Right atrium auricular region (tissue), 2 donors: ENCODE measurements around the gene ACTA2. TPM values are rescaled to one million over a fixed set of nuclear protein-coding genes. Genes with fewer than 3 reads are reported as not detected.

Experiments
- DNase-seq: peaks from one replicate; pipeline ENCODE4 v3.0.0-alpha.2; 2019; ENCODE audit warnings: low spot score
- H3K27ac ChIP-seq, 2 donors: fragments of 200-600 bp; sonication (generic); 1 replicate in 1 of 2; 2 replicates in 1 of 2; pipeline ENCODE4 v1.5.1; 2016 to 2019
- H3K27me3 ChIP-seq, 2 donors: fragments of 200-600 bp; sonication (generic); one replicate each; pipeline versions ENCODE4 v1.5.1 to v1.6.0; 2017 to 2019
- H3K36me3 ChIP-seq: fragments of 200-600 bp; sonication (generic); one replicate; pipeline ENCODE4 v1.5.1; 2016
- H3K4me1 ChIP-seq, 2 donors: fragments of 200-600 bp; sonication (generic); one replicate each; pipeline versions ENCODE4 v1.5.1 to v1.6.0; 2017 to 2019
- H3K4me3 ChIP-seq, 2 donors: fragments of 200-600 bp; sonication (generic); 1 replicate in 1 of 2; 2 replicates in 1 of 2; pipeline ENCODE4 v1.5.1; 2017 to 2019; ENCODE audit warnings: mild to moderate bottlenecking in 1 of 2, moderate library complexity in 1 of 2
- H3K9me3 ChIP-seq, 2 donors: fragments of 200-600 bp; sonication (generic); one replicate each; pipeline ENCODE4 v1.5.1; 2019
- total RNA-seq, 2 donors: library from RNA; depleted of rRNA; stranded (reverse); fragments of >200 nt; gene quantifications; one replicate each; pipeline ENCODE4 v1.1.0, GENCODE V29; 2016
- TF ChIP-seq, protein P1 (sequence below), 2 donors: fragments of 200-600 bp; sonication (generic); IDR thresholded peaks; one replicate each; pipeline ENCODE4 v1.5.1; 2019; ENCODE audit warnings: antibody characterized with exemption in 2 of 2

The ACTA2 gene
- total RNA-seq, 2 donors from 2014 or later = 934 to 1,936 TPM

DNA sequence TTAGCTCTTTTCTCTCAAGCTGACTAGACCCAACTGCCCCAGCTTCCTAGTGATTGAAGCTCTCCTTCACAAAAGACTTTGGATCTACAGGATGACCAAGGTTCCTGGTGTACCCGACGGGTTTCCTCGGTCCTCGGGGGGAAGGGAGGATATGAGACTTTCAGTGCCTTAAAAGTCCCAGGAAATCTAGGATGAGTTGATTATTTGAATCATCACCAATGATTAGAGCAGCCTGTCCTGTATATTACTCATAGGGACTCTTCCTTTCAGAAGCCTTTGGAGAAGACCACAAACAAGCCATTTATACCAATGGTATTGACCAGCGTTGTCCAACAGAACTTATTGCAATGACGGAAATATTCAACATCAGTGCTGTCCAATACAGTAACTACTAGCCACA, 6.1 kb upstream of the ACTA2 start:
- DNase-seq = no peak
- H3K27me3 ChIP-seq = no peaks in the 10 kb centered on the region
- TF ChIP-seq, protein P1, sequence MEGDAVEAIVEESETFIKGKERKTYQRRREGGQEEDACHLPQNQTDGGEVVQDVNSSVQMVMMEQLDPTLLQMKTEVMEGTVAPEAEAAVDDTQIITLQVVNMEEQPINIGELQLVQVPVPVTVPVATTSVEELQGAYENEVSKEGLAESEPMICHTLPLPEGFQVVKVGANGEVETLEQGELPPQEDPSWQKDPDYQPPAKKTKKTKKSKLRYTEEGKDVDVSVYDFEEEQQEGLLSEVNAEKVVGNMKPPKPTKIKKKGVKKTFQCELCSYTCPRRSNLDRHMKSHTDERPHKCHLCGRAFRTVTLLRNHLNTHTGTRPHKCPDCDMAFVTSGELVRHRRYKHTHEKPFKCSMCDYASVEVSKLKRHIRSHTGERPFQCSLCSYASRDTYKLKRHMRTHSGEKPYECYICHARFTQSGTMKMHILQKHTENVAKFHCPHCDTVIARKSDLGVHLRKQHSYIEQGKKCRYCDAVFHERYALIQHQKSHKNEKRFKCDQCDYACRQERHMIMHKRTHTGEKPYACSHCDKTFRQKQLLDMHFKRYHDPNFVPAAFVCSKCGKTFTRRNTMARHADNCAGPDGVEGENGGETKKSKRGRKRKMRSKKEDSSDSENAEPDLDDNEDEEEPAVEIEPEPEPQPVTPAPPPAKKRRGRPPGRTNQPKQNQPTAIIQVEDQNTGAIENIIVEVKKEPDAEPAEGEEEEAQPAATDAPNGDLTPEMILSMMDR (IDR thresholded peaks at IDR 0.05) = no peak
- H3K36me3 ChIP-seq = no peaks in the 10 kb centered on the region
- no peak overlapping the region for H3K27ac ChIP-seq
- no peaks in the 10 kb centered on the region for H3K4me1 ChIP-seq
- H3K9me3 ChIP-seq = no peaks in the 10 kb centered on the region
- no peak overlapping the region for H3K4me3 ChIP-seq

DNA sequence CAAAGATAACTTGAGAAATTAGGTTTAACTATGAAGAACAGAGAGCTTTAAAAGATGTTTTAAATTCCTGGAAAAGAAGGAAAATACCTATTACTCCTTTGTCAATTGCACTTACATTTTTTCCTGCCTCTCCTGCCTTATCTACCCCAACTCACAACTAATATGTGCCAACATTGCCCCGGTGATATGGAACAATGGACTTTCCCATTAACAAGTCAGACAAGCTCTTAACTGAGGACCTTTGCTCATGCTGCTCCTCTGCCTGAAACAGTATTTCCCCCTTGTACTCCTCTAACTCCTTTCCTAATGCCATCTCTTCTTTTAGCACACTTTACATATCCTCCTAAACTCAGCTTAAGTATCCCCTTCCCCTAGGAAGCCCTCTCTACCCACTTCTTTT, 4.8 kb upstream of the ACTA2 start:
- Histone ChIP-seq H3K36me3 (no peaks in the 10 kb centered on the region), H3K4me3 (no peak overlapping the region), H3K9me3 (no peaks in the 10 kb centered on the region), H3K27ac (no peak overlapping the region), H3K27me3 (no peaks in the 10 kb centered on the region), H3K4me1 (peaks cover 0 to 7% of the 10 kb centered on the region in 2 donors)
- no peak for DNase-seq
- TF ChIP-seq, protein P1 (IDR thresholded peaks at IDR 0.05) = no peak

DNA sequence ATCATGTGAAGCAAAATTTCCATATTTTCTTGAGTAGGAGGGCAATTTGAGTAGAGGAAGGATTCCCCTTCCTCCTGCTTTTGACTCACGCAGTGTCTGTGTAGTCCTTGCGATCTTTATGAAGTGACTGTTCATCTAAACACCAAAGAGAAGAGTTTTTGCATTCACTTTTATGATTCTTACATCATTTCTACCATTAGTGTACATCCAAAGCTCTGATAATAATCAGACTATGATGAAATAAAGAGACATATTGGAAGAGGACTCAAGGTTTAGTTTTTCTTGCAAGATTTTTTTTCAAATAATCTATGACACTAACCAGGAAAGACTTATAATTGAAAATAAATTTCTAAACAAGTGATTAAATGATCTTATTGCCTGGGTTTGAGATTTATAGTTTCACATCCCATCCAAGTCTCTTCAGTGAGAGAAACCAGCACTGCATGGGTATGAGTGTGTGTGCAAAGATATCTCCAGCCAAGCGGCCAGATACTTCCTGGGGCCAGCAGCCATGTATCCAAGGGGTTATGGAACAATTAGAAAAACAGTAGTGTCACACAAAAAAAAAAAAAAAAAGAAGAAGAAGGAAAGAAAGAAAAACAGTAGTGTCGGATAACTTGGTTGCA, 2.0 kb upstream of the ACTA2 start:
- no peak for DNase-seq
- peaks cover 16% of the 10 kb centered on the region for H3K36me3 ChIP-seq
- H3K27ac ChIP-seq = no peak overlapping the region
- H3K4me1 ChIP-seq = peaks cover 0 to 23% of the 10 kb centered on the region in 2 donors
- no peak overlapping the region for H3K4me3 ChIP-seq
- no peaks in the 10 kb centered on the region for H3K9me3 ChIP-seq
- no peaks in the 10 kb centered on the region for H3K27me3 ChIP-seq
- TF ChIP-seq, protein P1 (IDR thresholded peaks at IDR 0.05) = no peak

DNA sequence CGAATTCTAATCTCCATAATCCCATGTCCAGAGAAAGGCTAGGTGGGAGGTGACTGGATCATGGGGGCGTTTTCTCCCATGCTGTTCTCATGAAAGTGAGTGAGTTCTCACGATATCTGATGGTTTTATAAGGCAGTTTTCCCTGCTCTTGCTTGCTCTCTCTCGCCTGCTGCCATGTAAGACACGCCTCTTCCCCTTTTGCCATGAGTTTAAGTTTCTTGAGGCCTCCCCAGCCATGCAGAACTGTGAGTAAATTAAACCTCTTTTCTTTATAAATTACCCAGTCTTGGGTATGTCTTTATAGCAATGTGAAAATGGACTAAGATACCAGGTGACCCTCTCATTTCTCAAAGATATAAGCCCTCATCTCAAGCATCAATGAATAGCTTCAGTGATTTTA, 1.1 kb upstream of the ACTA2 start:
- no peaks in the 10 kb centered on the region for H3K27me3 ChIP-seq
- peaks cover 0 to 29% of the 10 kb centered on the region in 2 donors for H3K4me1 ChIP-seq
- no peak for DNase-seq
- no peak overlapping the region for H3K4me3 ChIP-seq
- H3K9me3 ChIP-seq = no peaks in the 10 kb centered on the region
- H3K27ac ChIP-seq = peak overlapping the region; percentile 79 to 93
- peaks cover 23% of the 10 kb centered on the region for H3K36me3 ChIP-seq
- TF ChIP-seq, protein P1 (IDR thresholded peaks at IDR 0.05) = no peak

DNA sequence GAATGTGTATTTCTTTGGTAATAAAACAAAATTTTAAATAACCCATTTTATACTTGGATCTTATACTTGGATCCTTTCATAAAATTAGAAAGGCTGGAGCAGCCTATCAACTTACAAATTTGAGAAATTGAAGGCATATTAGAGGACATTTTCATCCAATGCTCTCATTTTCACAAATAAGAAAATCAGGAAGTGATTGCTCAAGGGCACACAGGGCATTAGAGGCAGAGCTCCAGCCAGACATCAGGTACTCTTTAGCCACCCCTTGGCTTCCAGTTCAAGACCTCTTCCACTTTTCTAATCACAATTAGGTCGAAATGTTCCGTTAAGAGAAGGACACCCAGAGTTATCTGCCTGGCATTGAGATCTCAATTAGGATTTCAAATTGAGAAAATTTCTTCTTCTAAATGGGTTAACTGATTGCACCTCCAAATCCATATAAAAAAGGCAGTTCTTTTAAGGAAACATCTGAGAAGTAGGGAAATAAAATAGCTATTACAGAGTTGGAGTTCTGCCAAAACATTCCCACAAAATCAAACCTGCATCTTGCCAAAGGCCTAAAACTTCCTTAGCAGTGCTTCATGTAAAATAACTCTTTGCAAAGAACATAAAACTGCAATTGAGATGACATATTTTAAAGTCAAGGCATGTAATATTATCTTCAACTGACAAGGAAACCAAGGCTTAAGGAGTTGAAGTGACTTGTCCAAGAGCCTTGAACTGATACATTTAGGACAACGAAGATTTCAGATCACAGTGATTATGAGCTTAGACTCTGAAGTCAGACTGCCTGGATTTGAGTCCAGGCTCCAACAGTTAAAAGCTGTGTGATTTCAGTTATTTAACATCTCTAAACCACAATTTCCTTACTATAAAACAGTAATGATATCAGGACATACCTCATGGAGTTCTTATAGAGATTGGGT, 2.4 kb downstream of the ACTA2 start:
- H3K4me3 ChIP-seq = peak overlapping the region; percentile 53 to 57
- no peaks in the 10 kb centered on the region for H3K9me3 ChIP-seq
- H3K27me3 ChIP-seq = no peaks in the 10 kb centered on the region
- H3K36me3 ChIP-seq = peaks cover 42% of the 10 kb centered on the region
- peak overlapping the region; percentile 79 to 93 for H3K27ac ChIP-seq
- TF ChIP-seq, protein P1 (IDR thresholded peaks at IDR 0.05) = no peak
- H3K4me1 ChIP-seq = peaks cover 0 to 46% of the 10 kb centered on the region in 2 donors
- no peak for DNase-seq
